HEK293 (cell line): Measurements from ENCODE around the gene PAF1.

Experiments
- BCL11A ChIP-seq: fragments of 450-650 bp; formaldehyde crosslinking; IDR thresholded peaks from 2 replicates; pipeline ENCODE4 v1.5.1; 2016; ENCODE audit warnings: low read depth, missing biosample characterization, missing genetic modification characterization
- GLI2 ChIP-seq: fragments of 450-650 bp; formaldehyde crosslinking; IDR thresholded peaks from 2 replicates; pipeline ENCODE4; 2017; ENCODE audit warnings: missing biosample characterization, missing genetic modification characterization, low read depth, borderline replicate concordance
- KLF1 ChIP-seq: fragments of 450-650 bp; formaldehyde crosslinking; IDR thresholded peaks from 2 replicates; pipeline ENCODE4 v1.5.1; 2016; ENCODE audit warnings: missing biosample characterization, missing genetic modification characterization
- KLF9 ChIP-seq: fragments of 450-650 bp; formaldehyde crosslinking; IDR thresholded peaks from 2 replicates; pipeline ENCODE4 v1.5.1; 2016; ENCODE audit warnings: missing biosample characterization, missing genetic modification characterization, low read depth
- PATZ1 ChIP-seq: fragments of 450-650 bp; formaldehyde crosslinking; IDR thresholded peaks from 2 replicates; pipeline ENCODE4 v1.5.1; 2016; ENCODE audit warnings: missing biosample characterization, missing genetic modification characterization
- PRDM1 ChIP-seq: fragments of 450-650 bp; formaldehyde crosslinking; IDR thresholded peaks from 2 replicates; pipeline ENCODE4; 2016; ENCODE audit warnings: missing biosample characterization, missing genetic modification characterization
- PRDM10 ChIP-seq: fragments of 450-650 bp; formaldehyde crosslinking; IDR thresholded peaks from 2 replicates; pipeline ENCODE4 v1.5.1; 2016; ENCODE audit warnings: missing biosample characterization, missing genetic modification characterization
- SCRT2 ChIP-seq: fragments of 450-650 bp; formaldehyde crosslinking; IDR thresholded peaks from 2 replicates; pipeline ENCODE4 v1.5.1; 2016; ENCODE audit warnings: missing biosample characterization, missing genetic modification characterization
- ZBTB11 ChIP-seq: fragments of 450-650 bp; formaldehyde crosslinking; conservative IDR thresholded peaks from 2 replicates; pipeline ENCODE4 v1.5.1; 2016; ENCODE audit warnings: low read depth, missing biosample characterization, missing genetic modification characterization
- ZNF174 ChIP-seq: fragments of 450-650 bp; formaldehyde crosslinking; IDR thresholded peaks from 2 replicates; pipeline ENCODE4 v1.5.0; 2017; ENCODE audit warnings: missing biosample characterization, mild to moderate bottlenecking, missing genetic modification characterization
- ZNF175 ChIP-seq: fragments of 450-650 bp; formaldehyde crosslinking; IDR thresholded peaks from 2 replicates; pipeline ENCODE4 v1.5.1; 2016; ENCODE audit warnings: missing biosample characterization, missing genetic modification characterization
- ZNF202 ChIP-seq: fragments of 450-650 bp; formaldehyde crosslinking; IDR thresholded peaks from 2 replicates; pipeline ENCODE4 v1.5.1; 2016; ENCODE audit warnings: missing biosample characterization, missing genetic modification characterization, borderline replicate concordance
- ZNF211 ChIP-seq: fragments of 450-650 bp; formaldehyde crosslinking; IDR thresholded peaks from 2 replicates; pipeline ENCODE4 v1.5.1; 2016; ENCODE audit warnings: low read depth, missing biosample characterization, missing genetic modification characterization
- ZNF214 ChIP-seq: fragments of 450-650 bp; formaldehyde crosslinking; IDR thresholded peaks from 2 replicates; pipeline ENCODE4 v1.5.1; 2017; ENCODE audit warnings: missing biosample characterization, mild to moderate bottlenecking, missing genetic modification characterization, borderline replicate concordance
- ZNF311 ChIP-seq: fragments of 450-650 bp; formaldehyde crosslinking; IDR thresholded peaks from 2 replicates; pipeline ENCODE4 v1.5.1; 2017; ENCODE audit warnings: missing biosample characterization, missing genetic modification characterization, borderline replicate concordance
- ZNF423 ChIP-seq: fragments of 450-650 bp; formaldehyde crosslinking; IDR thresholded peaks from 2 replicates; pipeline ENCODE4 v1.5.1; 2016; ENCODE audit warnings: missing biosample characterization, missing genetic modification characterization
- ZNF488 ChIP-seq: fragments of 450-650 bp; formaldehyde crosslinking; IDR thresholded peaks from 2 replicates; pipeline ENCODE4 v1.5.1; 2016; ENCODE audit warnings: missing biosample characterization, missing genetic modification characterization
- ZNF513 ChIP-seq: fragments of 450-650 bp; IDR thresholded peaks from 2 replicates; pipeline ENCODE4 v1.5.1; 2018; ENCODE audit warnings: missing biosample characterization, missing genetic modification characterization
- ZNF544 ChIP-seq: fragments of 450-650 bp; formaldehyde crosslinking; IDR thresholded peaks from 2 replicates; pipeline ENCODE4 v1.5.0; 2017; ENCODE audit warnings: missing biosample characterization, missing genetic modification characterization
- ZNF555 ChIP-seq: fragments of 450-650 bp; formaldehyde crosslinking; conservative IDR thresholded peaks from 2 replicates; pipeline ENCODE4 v1.5.1; 2017; ENCODE audit warnings: missing biosample characterization, mild to moderate bottlenecking, missing genetic modification characterization, inconsistent platforms
- ZNF560 ChIP-seq: fragments of 450-650 bp; formaldehyde crosslinking; IDR thresholded peaks from 2 replicates; pipeline ENCODE4 v1.5.1; 2017; ENCODE audit warnings: missing biosample characterization, missing genetic modification characterization, borderline replicate concordance
- ZNF600 ChIP-seq: fragments of 450-650 bp; formaldehyde crosslinking; IDR thresholded peaks from 2 replicates; pipeline ENCODE4 v1.5.1; 2016; ENCODE audit warnings: missing biosample characterization, missing genetic modification characterization
- ZNF610 ChIP-seq: fragments of 450-650 bp; formaldehyde crosslinking; IDR thresholded peaks from 2 replicates; pipeline ENCODE4 v1.5.1; 2016; ENCODE audit warnings: missing biosample characterization, missing genetic modification characterization, borderline replicate concordance
- ZNF677 ChIP-seq: fragments of 450-650 bp; IDR thresholded peaks from 2 replicates; pipeline ENCODE4 v1.5.0; 2018; ENCODE audit warnings: missing biosample characterization, mild to moderate bottlenecking, missing genetic modification characterization, moderate library complexity

Gene PAF1

GRCh38 chr19:39402346-39403300 is 11.7 kb upstream of the PAF1 start (continued):
- TF ChIP-seq KLF1 (tag by site-specific recombination) (peak; percentile 98), ZNF560 (tag by site-specific recombination) (no peak), ZNF488 (tag by site-specific recombination) (no peak), ZNF677 (tag by site-specific recombination) (no peak), ZNF423 (tag by site-specific recombination) (0 out of 2 replicates have a peak, but pooled peaks have one; percentile 4), ZNF174 (tag by site-specific recombination) (no peak), BCL11A (tag by site-specific recombination) (peak; percentile 76; the same call in 1 of the 2 replicates), ZNF311 (tag by site-specific recombination) (no peak), ZNF555 (tag by site-specific recombination) (no peak), ZNF610 (peak; percentile 74; the same call in 1 of the 2 replicates), GLI2 (tag by site-specific recombination) (no peak), ZNF544 (tag by site-specific recombination) (no peak), PATZ1 (tag by site-specific recombination) (peak; percentile 96), ZNF175 (tag by site-specific recombination) (no peak), ZNF513 (no peak; the same call in 1 of the 2 replicates), ZBTB11 (tag by site-specific recombination) (peak; percentile 85), PRDM10 (tag by site-specific recombination) (peak; percentile 82), ZNF202 (no peak), ZNF600 (tag by site-specific recombination) (peak; percentile 96), PRDM1 (0 out of 2 replicates have a peak, but pooled peaks have one; percentile 43), ZNF214 (tag by site-specific recombination) (no peak), KLF9 (tag by site-specific recombination) (peak; percentile 95), ZNF211 (tag by site-specific recombination) (0 out of 2 replicates have a peak, but pooled peaks have one; percentile 24), SCRT2 (tag by site-specific recombination) (peak; percentile 61)
